ENCODE data around the gene HTRA1.
A peak's percentile ranks its signal among the peaks of the same experiment; 100 is the strongest.

The HTRA1 gene

DNA sequence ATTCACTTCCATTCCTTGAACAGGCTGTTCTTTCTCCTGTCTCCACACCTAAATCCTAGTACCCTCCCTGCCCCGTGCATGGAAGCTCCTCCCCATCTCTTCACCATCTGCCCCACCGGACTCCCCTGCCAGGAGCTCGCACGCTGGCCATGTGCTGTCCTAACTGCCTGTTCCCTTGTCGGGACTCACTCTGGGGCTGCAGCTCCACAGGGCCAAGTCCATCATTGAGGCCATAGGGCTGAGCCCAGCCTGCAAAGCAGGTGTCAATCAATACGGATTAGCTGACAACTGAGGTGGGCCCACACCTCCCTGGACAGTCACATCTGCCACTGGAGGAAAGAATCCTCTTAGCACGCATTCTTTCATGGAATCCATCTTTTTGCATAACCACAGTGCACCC lies 57.8 kb downstream of the HTRA1 start (continued):
- TF ChIP-seq, protein P1, sequence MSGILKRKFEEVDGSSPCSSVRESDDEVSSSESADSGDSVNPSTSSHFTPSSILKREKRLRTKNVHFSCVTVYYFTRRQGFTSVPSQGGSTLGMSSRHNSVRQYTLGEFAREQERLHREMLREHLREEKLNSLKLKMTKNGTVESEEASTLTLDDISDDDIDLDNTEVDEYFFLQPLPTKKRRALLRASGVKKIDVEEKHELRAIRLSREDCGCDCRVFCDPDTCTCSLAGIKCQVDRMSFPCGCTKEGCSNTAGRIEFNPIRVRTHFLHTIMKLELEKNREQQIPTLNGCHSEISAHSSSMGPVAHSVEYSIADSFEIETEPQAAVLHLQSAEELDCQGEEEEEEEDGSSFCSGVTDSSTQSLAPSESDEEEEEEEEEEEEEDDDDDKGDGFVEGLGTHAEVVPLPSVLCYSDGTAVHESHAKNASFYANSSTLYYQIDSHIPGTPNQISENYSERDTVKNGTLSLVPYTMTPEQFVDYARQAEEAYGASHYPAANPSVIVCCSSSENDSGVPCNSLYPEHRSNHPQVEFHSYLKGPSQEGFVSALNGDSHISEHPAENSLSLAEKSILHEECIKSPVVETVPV (CRISPR knock-in tag; IDR thresholded peaks at IDR 0.05), result no peak
- TF ChIP-seq CSDC2 (CRISPR knock-in tag; IDR thresholded peaks at IDR 0.05) (no peak), TCF4 (CRISPR knock-in tag; IDR thresholded peaks at IDR 0.05; ENCODE audit: borderline replicate concordance) (no peak), ZNF565 (CRISPR knock-in tag; conservative IDR thresholded peaks at IDR 0.05; ENCODE audit: low read depth) (no peak), ZC3H10 (CRISPR knock-in tag; IDR thresholded peaks at IDR 0.05) (no peak), ZFP3 (CRISPR knock-in tag; IDR thresholded peaks at IDR 0.05) (no peak), GLIS3 (CRISPR knock-in tag; IDR thresholded peaks at IDR 0.05) (no peak), ISL1 (CRISPR knock-in tag; IDR thresholded peaks at IDR 0.05) (no peak), PPARA (CRISPR knock-in tag; IDR thresholded peaks at IDR 0.05; ENCODE audit: borderline replicate concordance) (no peak), TOX (CRISPR knock-in tag; IDR thresholded peaks at IDR 0.05; ENCODE audit: borderline replicate concordance) (no peak), OSR1 (CRISPR knock-in tag; IDR thresholded peaks at IDR 0.05) (no peak), ARNTL (CRISPR knock-in tag; IDR thresholded peaks at IDR 0.05; ENCODE audit: borderline replicate concordance, low read depth) (no peak), ZNF70 (CRISPR knock-in tag; IDR thresholded peaks at IDR 0.05) (no peak), ESRRG (CRISPR knock-in tag; IDR thresholded peaks at IDR 0.05) (no peak)

DNA sequence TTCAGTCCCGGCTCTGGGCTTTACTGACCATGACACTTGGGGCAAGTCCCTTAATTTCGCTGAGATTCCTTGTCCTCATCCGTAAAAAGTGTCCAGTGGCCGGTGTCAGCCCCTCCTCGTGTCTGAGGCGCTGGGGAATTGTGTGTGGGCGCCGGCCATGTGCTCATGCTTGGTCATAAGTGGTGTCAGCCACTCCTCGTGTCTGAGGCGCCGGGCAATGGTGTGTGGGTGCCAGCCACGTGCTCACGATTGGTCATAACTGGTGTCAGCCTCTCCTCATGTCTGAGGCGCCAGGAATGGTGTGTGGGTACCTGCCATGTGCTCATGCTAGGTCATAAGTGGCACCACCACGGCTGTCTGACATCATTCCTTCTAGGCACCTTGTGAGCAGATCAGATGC lies 58.5 kb downstream of the HTRA1 start:
- ATAC-seq, result no peak
- TF ChIP-seq BACH2 (CRISPR knock-in tag; IDR thresholded peaks at IDR 0.05; ENCODE audit: borderline replicate concordance), result no peak
- no peak for TF ChIP-seq ZFP3 (CRISPR knock-in tag; IDR thresholded peaks at IDR 0.05)
- TF ChIP-seq ARNTL (CRISPR knock-in tag; IDR thresholded peaks at IDR 0.05; ENCODE audit: borderline replicate concordance, low read depth), result no peak
- TF ChIP-seq ZFP30 (CRISPR knock-in tag; IDR thresholded peaks at IDR 0.05), result no peak
- TF ChIP-seq TOX (CRISPR knock-in tag; IDR thresholded peaks at IDR 0.05; ENCODE audit: borderline replicate concordance), result no peak

DNA sequence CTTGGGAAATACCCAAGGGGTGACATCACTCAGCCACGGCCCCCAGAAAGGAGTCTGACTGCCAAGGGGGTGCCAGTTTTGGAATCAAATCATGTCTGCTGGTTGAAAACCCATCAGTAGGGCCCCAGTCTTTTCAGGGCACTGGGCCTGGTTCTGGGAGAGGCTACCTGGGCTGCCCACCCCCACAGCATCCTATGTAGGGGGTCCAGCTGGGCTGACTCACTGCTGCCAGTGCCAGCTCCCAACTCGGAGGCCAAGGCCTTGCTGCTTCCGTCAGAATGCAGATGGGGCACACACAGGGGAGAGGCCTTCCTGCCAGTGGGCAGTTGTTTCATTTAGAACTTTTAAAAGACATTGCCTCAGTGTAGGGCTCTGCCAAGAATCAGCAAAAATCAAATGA lies 59.7 kb downstream of the HTRA1 start:
- no peak for TF ChIP-seq PPARA (CRISPR knock-in tag; IDR thresholded peaks at IDR 0.05; ENCODE audit: borderline replicate concordance)
- TF ChIP-seq, protein P2, sequence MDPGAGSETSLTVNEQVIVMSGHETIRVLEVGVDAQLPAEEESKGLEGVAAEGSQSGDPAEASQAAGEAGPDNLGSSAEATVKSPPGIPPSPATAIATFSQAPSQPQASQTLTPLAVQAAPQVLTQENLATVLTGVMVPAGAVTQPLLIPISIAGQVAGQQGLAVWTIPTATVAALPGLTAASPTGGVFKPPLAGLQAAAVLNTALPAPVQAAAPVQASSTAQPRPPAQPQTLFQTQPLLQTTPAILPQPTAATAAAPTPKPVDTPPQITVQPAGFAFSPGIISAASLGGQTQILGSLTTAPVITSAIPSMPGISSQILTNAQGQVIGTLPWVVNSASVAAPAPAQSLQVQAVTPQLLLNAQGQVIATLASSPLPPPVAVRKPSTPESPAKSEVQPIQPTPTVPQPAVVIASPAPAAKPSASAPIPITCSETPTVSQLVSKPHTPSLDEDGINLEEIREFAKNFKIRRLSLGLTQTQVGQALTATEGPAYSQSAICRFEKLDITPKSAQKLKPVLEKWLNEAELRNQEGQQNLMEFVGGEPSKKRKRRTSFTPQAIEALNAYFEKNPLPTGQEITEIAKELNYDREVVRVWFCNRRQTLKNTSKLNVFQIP (CRISPR knock-in tag; IDR thresholded peaks at IDR 0.05; ENCODE audit: borderline replicate concordance, low read depth), result no peak
- no peak for TF ChIP-seq CSDC2 (CRISPR knock-in tag; IDR thresholded peaks at IDR 0.05)
- TF ChIP-seq ZC3H10 (CRISPR knock-in tag; IDR thresholded peaks at IDR 0.05), result no peak
- no peak for TF ChIP-seq ARNTL (CRISPR knock-in tag; IDR thresholded peaks at IDR 0.05; ENCODE audit: borderline replicate concordance, low read depth)
- TF ChIP-seq, protein P1 (CRISPR knock-in tag; IDR thresholded peaks at IDR 0.05), result no peak
- no peak for TF ChIP-seq ESRRG (CRISPR knock-in tag; IDR thresholded peaks at IDR 0.05)
- peak; percentile 34 for ATAC-seq

DNA sequence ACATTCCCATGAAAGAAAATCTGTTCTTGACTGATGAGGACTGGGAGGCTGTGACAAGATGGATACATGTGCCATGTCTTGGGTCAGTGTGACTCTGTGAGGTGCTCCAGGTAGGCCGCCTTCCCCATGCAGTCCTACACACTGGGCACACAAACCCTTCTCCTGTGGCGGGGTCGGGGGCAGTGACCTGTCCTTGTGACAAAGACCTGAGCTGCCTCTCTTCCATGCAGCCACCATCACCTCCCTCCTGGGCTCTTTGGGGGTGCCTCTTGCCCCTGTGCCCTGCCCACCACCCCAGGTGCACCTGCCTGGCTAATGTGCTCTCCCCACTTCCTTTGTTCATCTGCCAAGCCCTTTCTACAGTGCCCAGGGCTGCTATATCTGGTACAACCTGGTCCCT lies 63.5 kb downstream of the HTRA1 start:
- TF ChIP-seq GLIS3 (CRISPR knock-in tag; IDR thresholded peaks at IDR 0.05) (no peak), OSR1 (CRISPR knock-in tag; IDR thresholded peaks at IDR 0.05) (no peak)
- ATAC-seq, result no peak

DNA sequence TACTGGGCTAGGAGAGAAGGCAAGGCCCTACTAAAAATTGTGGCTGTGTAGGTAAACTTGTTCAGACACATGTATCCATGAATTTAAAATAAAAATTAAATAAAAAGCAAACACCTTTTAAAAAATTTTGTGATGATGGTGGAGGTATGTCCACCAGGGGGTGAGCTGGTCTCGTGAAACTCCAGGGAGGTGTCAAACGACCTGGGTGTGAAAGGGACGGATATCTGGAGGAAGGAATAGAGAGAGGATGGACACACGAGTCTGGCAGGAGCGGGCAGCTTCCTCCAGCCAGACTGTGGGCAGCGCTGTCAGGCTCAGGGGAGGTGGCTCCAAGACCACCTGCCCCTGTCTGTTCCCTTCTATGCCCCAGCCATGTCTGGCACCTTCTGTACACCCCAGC lies 64.4 kb downstream of the HTRA1 start:
- peak; percentile 22; the same call in 1 of the 3 replicates for ATAC-seq
- TF ChIP-seq RARB (CRISPR knock-in tag; IDR thresholded peaks at IDR 0.05) (no peak), CSDC2 (CRISPR knock-in tag; IDR thresholded peaks at IDR 0.05) (no peak), ESRRG (CRISPR knock-in tag; IDR thresholded peaks at IDR 0.05) (no peak), PPARA (CRISPR knock-in tag; IDR thresholded peaks at IDR 0.05; ENCODE audit: borderline replicate concordance) (no peak), ZNF70 (CRISPR knock-in tag; IDR thresholded peaks at IDR 0.05) (no peak), ZNF565 (CRISPR knock-in tag; conservative IDR thresholded peaks at IDR 0.05; ENCODE audit: low read depth) (no peak), ZNF8 (CRISPR knock-in tag; IDR thresholded peaks at IDR 0.05) (no peak), SNAI2 (CRISPR knock-in tag; IDR thresholded peaks at IDR 0.05) (no peak), ZFP3 (CRISPR knock-in tag; IDR thresholded peaks at IDR 0.05) (no peak), ISL1 (CRISPR knock-in tag; IDR thresholded peaks at IDR 0.05) (no peak), ZFP30 (CRISPR knock-in tag; IDR thresholded peaks at IDR 0.05) (no peak), GLIS3 (CRISPR knock-in tag; IDR thresholded peaks at IDR 0.05) (no peak), ARNTL (CRISPR knock-in tag; IDR thresholded peaks at IDR 0.05; ENCODE audit: borderline replicate concordance, low read depth) (no peak), OSR1 (CRISPR knock-in tag; IDR thresholded peaks at IDR 0.05) (no peak)
- TF ChIP-seq, protein P3, sequence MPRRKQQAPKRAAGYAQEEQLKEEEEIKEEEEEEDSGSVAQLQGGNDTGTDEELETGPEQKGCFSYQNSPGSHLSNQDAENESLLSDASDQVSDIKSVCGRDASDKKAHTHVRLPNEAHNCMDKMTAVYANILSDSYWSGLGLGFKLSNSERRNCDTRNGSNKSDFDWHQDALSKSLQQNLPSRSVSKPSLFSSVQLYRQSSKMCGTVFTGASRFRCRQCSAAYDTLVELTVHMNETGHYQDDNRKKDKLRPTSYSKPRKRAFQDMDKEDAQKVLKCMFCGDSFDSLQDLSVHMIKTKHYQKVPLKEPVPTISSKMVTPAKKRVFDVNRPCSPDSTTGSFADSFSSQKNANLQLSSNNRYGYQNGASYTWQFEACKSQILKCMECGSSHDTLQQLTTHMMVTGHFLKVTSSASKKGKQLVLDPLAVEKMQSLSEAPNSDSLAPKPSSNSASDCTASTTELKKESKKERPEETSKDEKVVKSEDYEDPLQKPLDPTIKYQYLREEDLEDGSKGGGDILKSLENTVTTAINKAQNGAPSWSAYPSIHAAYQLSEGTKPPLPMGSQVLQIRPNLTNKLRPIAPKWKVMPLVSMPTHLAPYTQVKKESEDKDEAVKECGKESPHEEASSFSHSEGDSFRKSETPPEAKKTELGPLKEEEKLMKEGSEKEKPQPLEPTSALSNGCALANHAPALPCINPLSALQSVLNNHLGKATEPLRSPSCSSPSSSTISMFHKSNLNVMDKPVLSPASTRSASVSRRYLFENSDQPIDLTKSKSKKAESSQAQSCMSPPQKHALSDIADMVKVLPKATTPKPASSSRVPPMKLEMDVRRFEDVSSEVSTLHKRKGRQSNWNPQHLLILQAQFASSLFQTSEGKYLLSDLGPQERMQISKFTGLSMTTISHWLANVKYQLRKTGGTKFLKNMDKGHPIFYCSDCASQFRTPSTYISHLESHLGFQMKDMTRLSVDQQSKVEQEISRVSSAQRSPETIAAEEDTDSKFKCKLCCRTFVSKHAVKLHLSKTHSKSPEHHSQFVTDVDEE (CRISPR knock-in tag; IDR thresholded peaks at IDR 0.05), result no peak
- TF ChIP-seq, protein P4, sequence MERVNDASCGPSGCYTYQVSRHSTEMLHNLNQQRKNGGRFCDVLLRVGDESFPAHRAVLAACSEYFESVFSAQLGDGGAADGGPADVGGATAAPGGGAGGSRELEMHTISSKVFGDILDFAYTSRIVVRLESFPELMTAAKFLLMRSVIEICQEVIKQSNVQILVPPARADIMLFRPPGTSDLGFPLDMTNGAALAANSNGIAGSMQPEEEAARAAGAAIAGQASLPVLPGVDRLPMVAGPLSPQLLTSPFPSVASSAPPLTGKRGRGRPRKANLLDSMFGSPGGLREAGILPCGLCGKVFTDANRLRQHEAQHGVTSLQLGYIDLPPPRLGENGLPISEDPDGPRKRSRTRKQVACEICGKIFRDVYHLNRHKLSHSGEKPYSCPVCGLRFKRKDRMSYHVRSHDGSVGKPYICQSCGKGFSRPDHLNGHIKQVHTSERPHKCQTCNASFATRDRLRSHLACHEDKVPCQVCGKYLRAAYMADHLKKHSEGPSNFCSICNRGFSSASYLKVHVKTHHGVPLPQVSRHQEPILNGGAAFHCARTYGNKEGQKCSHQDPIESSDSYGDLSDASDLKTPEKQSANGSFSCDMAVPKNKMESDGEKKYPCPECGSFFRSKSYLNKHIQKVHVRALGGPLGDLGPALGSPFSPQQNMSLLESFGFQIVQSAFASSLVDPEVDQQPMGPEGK (CRISPR knock-in tag; IDR thresholded peaks at IDR 0.05; ENCODE audit: borderline replicate concordance), result no peak
- TF ChIP-seq, protein P1 (CRISPR knock-in tag; IDR thresholded peaks at IDR 0.05), result no peak

Measured in SK-N-SH treated with all-trans-retinoic acid at 6 μM for 48 hours (cell line).